Neural cell (in vitro differentiated cells): ENCODE measurements around the gene MRPL10. TPM values are rescaled to one million over a fixed set of nuclear protein-coding genes. Genes with fewer than 3 reads are reported as not detected.
A peak's percentile ranks its signal among the peaks of the same experiment; 100 is the strongest.

ENCODE experiments used
- H2AFZ ChIP-seq: fragments of 200-600, 300-800 bp; sonication (generic), shearing (Covaris generic); 2 replicates; pipeline ENCODE4 v1.6.0; 2014; ENCODE audit warnings: low read depth, mild to moderate bottlenecking, antibody characterized with exemption, low read length, moderate library complexity
- H3F3A ChIP-seq: fragments of 200-600 bp; shearing (Covaris generic); 2 replicates; pipeline ENCODE4 v1.6.1; 2016; ENCODE audit warnings: mild to moderate bottlenecking, moderate library complexity, mixed read lengths, antibody characterized with exemption, low read length; ENCODE audit not compliant: insufficient read depth, poor library complexity, severe bottlenecking
- H3K27ac ChIP-seq: fragments of 200-600, 300-800 bp; sonication (generic), shearing (Covaris generic); 2 replicates; pipeline ENCODE4 v1.5.1; 2014; ENCODE audit warnings: mild to moderate bottlenecking, low read length, moderate library complexity
- H3K27me3 ChIP-seq: fragments of 300-800, 200-600 bp; sonication (generic), shearing (Covaris generic); 2 replicates; pipeline ENCODE4 v1.6.0; 2014; ENCODE audit warnings: mild to moderate bottlenecking, low read depth, low read length, moderate library complexity; ENCODE audit not compliant: insufficient read depth
- H3K36me3 ChIP-seq: fragments of 300-800, 200-600 bp; sonication (generic), shearing (Covaris generic); 2 replicates; pipeline ENCODE4 v1.5.1; 2014; ENCODE audit warnings: mild to moderate bottlenecking, antibody characterized with exemption, low read length, moderate library complexity; ENCODE audit not compliant: insufficient read depth
- H3K4me2 ChIP-seq: fragments of 300-800, 200-600 bp; sonication (generic), shearing (Covaris generic); 2 replicates; pipeline ENCODE4 v1.6.0; 2014; ENCODE audit warnings: mild to moderate bottlenecking, low read length
- H3K4me3 ChIP-seq: fragments of 300-800, 200-600 bp; sonication (generic), shearing (Covaris generic); 2 replicates; pipeline ENCODE4 v1.5.1; 2014; ENCODE audit warnings: mild to moderate bottlenecking, low read length, moderate library complexity
- H3K79me2 ChIP-seq: fragments of 200-600 bp; shearing (Covaris generic); replicated peaks from 2 replicates; pipeline ENCODE4 v1.6.0; 2014; ENCODE audit warnings: mild to moderate bottlenecking, low read length, moderate library complexity; ENCODE audit not compliant: insufficient read depth
- H3K9ac ChIP-seq: fragments of 300-800, 200-600 bp; sonication (generic), shearing (Covaris generic); 2 replicates; pipeline ENCODE4 v1.6.1; 2016; ENCODE audit warnings: mild to moderate bottlenecking, low read length, mixed read lengths
- H3K9me2 ChIP-seq: fragments of 200-600 bp; shearing (Covaris generic); 2 replicates; pipeline ENCODE4 v1.6.1; 2016; ENCODE audit warnings: mild to moderate bottlenecking, low read length, mixed read lengths; ENCODE audit not compliant: insufficient read depth
- H3K9me3 ChIP-seq: fragments of 200-600, 300-800 bp; sonication (generic), shearing (Covaris generic); 2 replicates; pipeline ENCODE4 v1.6.1; 2016; ENCODE audit warnings: mild to moderate bottlenecking, mixed run types, low read length, moderate library complexity, mixed read lengths
- H4K20me1 ChIP-seq: fragments of 200-600 bp; shearing (Covaris generic); 2 replicates; pipeline ENCODE4 v1.6.1; 2016; ENCODE audit warnings: mild to moderate bottlenecking, mixed run types; ENCODE audit not compliant: insufficient read depth
- EP300 ChIP-seq: fragments of 450-650 bp; conservative IDR thresholded peaks from 2 replicates; pipeline ENCODE4 v1.6.1; 2014; ENCODE audit warnings: antibody characterized with exemption, mild to moderate bottlenecking, moderate library complexity; ENCODE audit not compliant: poor library complexity, severe bottlenecking
- EZH2 ChIP-seq: fragments of 200-600, 300-800 bp; shearing (Covaris generic), sonication (generic); IDR thresholded peaks from 2 replicates; pipeline ENCODE4 v1.6.1; 2014; ENCODE audit warnings: antibody characterized with exemption, low read length, borderline replicate concordance, mild to moderate bottlenecking; ENCODE audit not compliant: insufficient read depth, poor library complexity, severe bottlenecking
- MXI1 ChIP-seq: fragments of 450-650 bp; conservative IDR thresholded peaks from 2 replicates; pipeline ENCODE4 v1.6.1; 2014; ENCODE audit warnings: antibody characterized with exemption, mild to moderate bottlenecking; ENCODE audit not compliant: poor library complexity, severe bottlenecking
- POLR2AphosphoS5 ChIP-seq: IDR thresholded peaks from 2 replicates; pipeline ENCODE4 v1.6.1; 2012
- RAD21 ChIP-seq: fragments of 450-650 bp; conservative IDR thresholded peaks from 2 replicates; pipeline ENCODE4 v1.6.1; 2014; ENCODE audit warnings: antibody characterized with exemption, mild to moderate bottlenecking, moderate library complexity
- SMC3 ChIP-seq: fragments of 450-650 bp; conservative IDR thresholded peaks from 2 replicates; pipeline ENCODE4 v1.6.1; 2014; ENCODE audit warnings: antibody characterized with exemption, mild to moderate bottlenecking, moderate library complexity; ENCODE audit not compliant: poor library complexity
- TAF1 ChIP-seq: IDR thresholded peaks from 2 replicates; pipeline ENCODE4 v1.6.1; 2012; ENCODE audit warnings: low read depth
- polyA plus RNA-seq: library from polyadenylated mRNA; depleted of rRNA; stranded (reverse); fragments of >200 nt; gene quantifications from 2 replicates; pipeline ENCODE4 v1.2.3, GENCODE V29; 2014
- TF ChIP-seq, protein P1 (sequence below): fragments of 450-650 bp; IDR thresholded peaks from 2 replicates; pipeline ENCODE4 v1.5.1; 2014; ENCODE audit warnings: antibody characterized with exemption, mild to moderate bottlenecking, moderate library complexity; ENCODE audit not compliant: poor library complexity, severe bottlenecking
- TF ChIP-seq, protein P2 (sequence below): IDR thresholded peaks from 2 replicates; pipeline ENCODE4 v1.6.1; 2012; ENCODE audit warnings: borderline replicate concordance

Gene MRPL10
- polyA plus RNA-seq, 1 donor from 2014 or later = 34.2 TPM

- Histone ChIP-seq H3K9ac (peak overlapping the region; percentile 80), H3K4me2 (no peak overlapping the region), H3K9me2 (no peaks in the 10 kb centered on the region), H3K27me3 (peaks cover 24% of the 10 kb centered on the region), H3K36me3 (no peaks in the 10 kb centered on the region), H2AFZ (peak overlapping the region; percentile 84), H3K27ac (no peak overlapping the region), H3K9me3 (no peaks in the 10 kb centered on the region), H3K79me2 (no peaks in the 10 kb centered on the region), H3K4me3 (peak overlapping the region; percentile 81), H4K20me1 (no peaks in the 10 kb centered on the region), H3F3A (no peaks in the 10 kb centered on the region)
- TF ChIP-seq POLR2AphosphoS5 (no peak), TAF1 (no peak), SMC3 (no peak)
- TF ChIP-seq, protein P1, sequence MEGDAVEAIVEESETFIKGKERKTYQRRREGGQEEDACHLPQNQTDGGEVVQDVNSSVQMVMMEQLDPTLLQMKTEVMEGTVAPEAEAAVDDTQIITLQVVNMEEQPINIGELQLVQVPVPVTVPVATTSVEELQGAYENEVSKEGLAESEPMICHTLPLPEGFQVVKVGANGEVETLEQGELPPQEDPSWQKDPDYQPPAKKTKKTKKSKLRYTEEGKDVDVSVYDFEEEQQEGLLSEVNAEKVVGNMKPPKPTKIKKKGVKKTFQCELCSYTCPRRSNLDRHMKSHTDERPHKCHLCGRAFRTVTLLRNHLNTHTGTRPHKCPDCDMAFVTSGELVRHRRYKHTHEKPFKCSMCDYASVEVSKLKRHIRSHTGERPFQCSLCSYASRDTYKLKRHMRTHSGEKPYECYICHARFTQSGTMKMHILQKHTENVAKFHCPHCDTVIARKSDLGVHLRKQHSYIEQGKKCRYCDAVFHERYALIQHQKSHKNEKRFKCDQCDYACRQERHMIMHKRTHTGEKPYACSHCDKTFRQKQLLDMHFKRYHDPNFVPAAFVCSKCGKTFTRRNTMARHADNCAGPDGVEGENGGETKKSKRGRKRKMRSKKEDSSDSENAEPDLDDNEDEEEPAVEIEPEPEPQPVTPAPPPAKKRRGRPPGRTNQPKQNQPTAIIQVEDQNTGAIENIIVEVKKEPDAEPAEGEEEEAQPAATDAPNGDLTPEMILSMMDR = no peak
- TF ChIP-seq, protein P2, sequence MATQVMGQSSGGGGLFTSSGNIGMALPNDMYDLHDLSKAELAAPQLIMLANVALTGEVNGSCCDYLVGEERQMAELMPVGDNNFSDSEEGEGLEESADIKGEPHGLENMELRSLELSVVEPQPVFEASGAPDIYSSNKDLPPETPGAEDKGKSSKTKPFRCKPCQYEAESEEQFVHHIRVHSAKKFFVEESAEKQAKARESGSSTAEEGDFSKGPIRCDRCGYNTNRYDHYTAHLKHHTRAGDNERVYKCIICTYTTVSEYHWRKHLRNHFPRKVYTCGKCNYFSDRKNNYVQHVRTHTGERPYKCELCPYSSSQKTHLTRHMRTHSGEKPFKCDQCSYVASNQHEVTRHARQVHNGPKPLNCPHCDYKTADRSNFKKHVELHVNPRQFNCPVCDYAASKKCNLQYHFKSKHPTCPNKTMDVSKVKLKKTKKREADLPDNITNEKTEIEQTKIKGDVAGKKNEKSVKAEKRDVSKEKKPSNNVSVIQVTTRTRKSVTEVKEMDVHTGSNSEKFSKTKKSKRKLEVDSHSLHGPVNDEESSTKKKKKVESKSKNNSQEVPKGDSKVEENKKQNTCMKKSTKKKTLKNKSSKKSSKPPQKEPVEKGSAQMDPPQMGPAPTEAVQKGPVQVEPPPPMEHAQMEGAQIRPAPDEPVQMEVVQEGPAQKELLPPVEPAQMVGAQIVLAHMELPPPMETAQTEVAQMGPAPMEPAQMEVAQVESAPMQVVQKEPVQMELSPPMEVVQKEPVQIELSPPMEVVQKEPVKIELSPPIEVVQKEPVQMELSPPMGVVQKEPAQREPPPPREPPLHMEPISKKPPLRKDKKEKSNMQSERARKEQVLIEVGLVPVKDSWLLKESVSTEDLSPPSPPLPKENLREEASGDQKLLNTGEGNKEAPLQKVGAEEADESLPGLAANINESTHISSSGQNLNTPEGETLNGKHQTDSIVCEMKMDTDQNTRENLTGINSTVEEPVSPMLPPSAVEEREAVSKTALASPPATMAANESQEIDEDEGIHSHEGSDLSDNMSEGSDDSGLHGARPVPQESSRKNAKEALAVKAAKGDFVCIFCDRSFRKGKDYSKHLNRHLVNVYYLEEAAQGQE = no peak
Measured at GRCh38 chr17:47841488-47842291, 10.3 kb upstream of the MRPL10 start.

DNA sequence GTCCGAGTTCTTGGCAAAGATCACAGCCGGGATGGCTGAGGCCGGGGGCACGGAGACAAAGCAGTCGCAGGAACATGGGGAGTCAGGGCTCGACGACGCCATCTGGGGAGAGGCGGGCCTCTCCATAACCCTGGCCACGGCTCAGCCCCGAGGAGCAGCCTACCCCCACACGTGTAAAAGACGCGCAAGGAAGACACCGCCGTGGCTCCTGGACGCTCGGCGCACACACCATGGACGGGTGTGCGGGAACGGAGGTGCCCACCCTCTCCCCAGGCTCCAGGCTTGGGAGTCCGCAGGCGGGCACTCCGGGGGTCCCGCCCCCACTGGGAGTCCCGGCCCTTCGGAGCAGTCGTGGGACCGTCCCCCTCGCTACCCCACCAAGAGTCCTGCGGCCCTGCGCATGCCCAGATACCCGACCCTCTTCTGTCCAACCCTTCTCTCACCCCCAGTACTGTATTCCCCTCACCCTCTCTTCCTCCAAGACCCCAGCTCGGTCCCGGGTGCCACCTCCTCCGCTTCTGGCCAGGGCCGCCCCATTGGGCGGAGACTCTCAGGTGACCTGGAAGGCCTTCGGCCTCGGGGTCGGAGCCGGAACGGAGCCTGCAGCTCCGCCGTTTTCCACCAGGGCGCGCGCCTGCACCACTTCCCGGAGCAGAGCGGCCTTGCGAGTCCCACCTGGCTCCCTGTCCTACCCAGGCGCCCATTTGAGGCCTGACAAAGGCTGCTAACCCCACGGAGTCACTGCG, 9.6 kb upstream of the MRPL10 start, which contains the start of gene SCRN2:
SCRN2 (minus strand) TSS at position 532 of the 746 bp plus-strand sequence; CDS start at position 102, 430 bp downstream.
- peak; percentile 69 for TF ChIP-seq POLR2AphosphoS5
- peak; percentile 68 for TF ChIP-seq MXI1
- TF ChIP-seq EP300 = peak; percentile 21
- TF ChIP-seq RAD21 = peak; percentile 96
- TF ChIP-seq EZH2 = no peak
- TF ChIP-seq, protein P1 = peak; percentile 99
- TF ChIP-seq TAF1 = no peak
- peak; percentile 96 for TF ChIP-seq SMC3
- TF ChIP-seq, protein P2 = peak; percentile 47
- H2AFZ ChIP-seq = peak within 1 kb of the TSS; percentile 92
- peak within 1 kb of the TSS; percentile 17 for H3K27ac ChIP-seq

More for the DNA sequence above, 9.6 kb upstream of the MRPL10 start, which contains the start of gene SCRN2:
- peak within 1 kb of the TSS; percentile 81 for H3K4me3 ChIP-seq
- H3K4me2 ChIP-seq = peak within 1 kb of the TSS; percentile 62
- no peaks in the 10 kb centered on the region for H3F3A ChIP-seq
- no peaks in the 10 kb centered on the region for H3K9me2 ChIP-seq
- H3K27me3 ChIP-seq = peaks cover 16% of the 10 kb centered on the region
- no peaks in the 10 kb centered on the region for H4K20me1 ChIP-seq
- H3K9ac ChIP-seq = peak within 1 kb of the TSS; percentile 80
- no peaks in the 10 kb centered on the region for H3K9me3 ChIP-seq
- no peaks in the 10 kb centered on the region for H3K79me2 ChIP-seq
- no peaks in the 10 kb centered on the region for H3K36me3 ChIP-seq
